ENCODE results near the gene DTX3L. TPM values are rescaled to one million over a fixed set of nuclear protein-coding genes. Genes with fewer than 3 reads are reported as not detected.
"Not testable (repeated sequence)": the region's sequence is repeated elsewhere in the genome, so short reads cannot be mapped to it uniquely, and the experiment has no call there.

DTX3L gene
- total and polyA plus RNA-seq, 7 experiments from 2014 or later: 27.5 to 164 (median 35.2) TPM

- H3K4me3 ChIP-seq (ENCODE audit: low read length): peak overlapping the region; percentile 75
- H3K9me3 ChIP-seq (ENCODE audit: control insufficient read depth in 2 of 3, low read length in 3 of 3): no peaks in the 10 kb centered on the region
- H3K27me3 ChIP-seq (ENCODE audit: control insufficient read depth in 2 of 2, insufficient read depth in 2 of 2, low read length in 2 of 2): no peaks in the 10 kb centered on the region
- ATAC-seq (no peak), DNase-seq (no peak)
- H3K36me3 ChIP-seq (ENCODE audit: control insufficient read depth in 2 of 3, insufficient read depth in 3 of 3, low read length in 3 of 3): peaks cover 0 to 44% (median 4%) of the 10 kb centered on the region in 3 experiments
- peak overlapping the region; percentile 98 for H3K27ac ChIP-seq (ENCODE audit: low read depth, low read length)
- H3K4me1 ChIP-seq (ENCODE audit: control insufficient read depth in 2 of 2, insufficient read depth in 2 of 2, low read length in 2 of 2): peaks cover 34% of the 10 kb centered on the region in 2 donors
- peak overlapping the region; percentile 88 to 100 (median 98) for H3K4me3 Mint-ChIP-seq
- H3K4me1 Mint-ChIP-seq: peaks cover 52 to 79% (median 70%) of the 10 kb centered on the region in 7 donors
- H3K36me3 Mint-ChIP-seq: peaks cover 7 to 66% (median 22%) of the 10 kb centered on the region in 5 donors
- POLR2A ChIA-PET: interaction anchor here (0.5 to 7.6 kb wide), 4 partner anchors 13 to 118 kb away, joined by 3 to 84 read pairs (median 30); partner anchors contain the start of genes PARP14 and PARP15
- H3K27ac Mint-ChIP-seq: peak overlapping the region; percentile 97 to 99 (median 98)
- intact Hi-C loops (cut with micrococcal nuclease): loop anchor here (1.0 to 5.0 kb wide), 5 partner anchors 44 to 726 kb away; partner anchors contain the start of genes EAF2 (in 1 of the 2), HSPBAP1 (in 1 of the 2), IQCB1 (in 1 of the 2) and SEC22A (in 1 of the 2)
- H3K9me3 Mint-ChIP-seq: no peaks in the 10 kb centered on the region
- CTCF ChIA-PET: interaction anchor here (0.7 to 10.1 kb wide), 3 partner anchors 16 to 975 kb away, joined by 3 to 154 read pairs (median 3); partner anchors contain the start of gene PARP14
- no peaks in the 10 kb centered on the region for H3K27me3 Mint-ChIP-seq
Observed at GRCh38 chr3:122562923-122563716, 1.0 kb upstream of the DTX3L start.

- H3K4me1 Mint-ChIP-seq: peaks cover 55 to 84% (median 76%) of the 10 kb centered on the region in 7 donors
- H3K27me3 Mint-ChIP-seq: no peaks in the 10 kb centered on the region
- H3K27ac Mint-ChIP-seq: peak overlapping the region; percentile 97 to 99 (median 98)
- ATAC-seq (no peak), DNase-seq (peak in 2 of 9 donors; percentile 18 to 21)
- intact Hi-C loops (cut with micrococcal nuclease): loop anchor here (1.0 to 5.0 kb wide), 17 partner anchors 10 to 1017 kb away; partner anchors contain the start of genes HSPBAP1 (in 2 of the 2), SEC22A (in 2 of the 2), WDR5B (in 2 of the 2) and EAF2 (in 1 of the 2)
- H3K27me3 ChIP-seq (ENCODE audit: control insufficient read depth in 2 of 2, insufficient read depth in 2 of 2, low read length in 2 of 2): no peaks in the 10 kb centered on the region
- H3K4me3 ChIP-seq (ENCODE audit: low read length): peak overlapping the region; percentile 75
- H3K4me3 Mint-ChIP-seq: peak overlapping the region; percentile 88 to 100 (median 98)
- no peaks in the 10 kb centered on the region for H3K9me3 Mint-ChIP-seq
- peaks cover 34 to 38% of the 10 kb centered on the region in 2 donors for H3K4me1 ChIP-seq (ENCODE audit: control insufficient read depth in 2 of 2, insufficient read depth in 2 of 2, low read length in 2 of 2)
- ChIA-PET CTCF (interaction anchor here (0.7 to 10.1 kb wide), 3 partner anchors 15 to 974 kb away, joined by 3 to 154 read pairs (median 3); partner anchors contain the start of gene PARP14), POLR2A (interaction anchor here (1.0 to 7.6 kb wide), 10 partner anchors 12 to 179 kb away, joined by 3 to 84 read pairs (median 6); partner anchors contain the start of genes FAM162A, KPNA1, PARP14 and PARP15)
- peaks cover 12 to 70% (median 21%) of the 10 kb centered on the region in 5 donors for H3K36me3 Mint-ChIP-seq
- peaks cover 0 to 40% (median 0%) of the 10 kb centered on the region in 3 experiments for H3K36me3 ChIP-seq (ENCODE audit: control insufficient read depth in 2 of 3, insufficient read depth in 3 of 3, low read length in 3 of 3)
- peak overlapping the region; percentile 98 for H3K27ac ChIP-seq (ENCODE audit: low read depth, low read length)
- H3K9me3 ChIP-seq (ENCODE audit: control insufficient read depth in 2 of 3, low read length in 3 of 3): no peaks in the 10 kb centered on the region
Observed at GRCh38 chr3:122563717-122564025, 467 bp upstream of the DTX3L start.

- peak overlapping the region in 8 of 10 donors; percentile 29 to 77 (median 42) for H3K4me3 Mint-ChIP-seq
- peak overlapping the region; percentile 61 for H3K27ac ChIP-seq (ENCODE audit: low read depth, low read length)
- DNase-seq: not testable (repeated sequence)
Observed at GRCh38 chr3:122568131-122568530, 4.0 kb downstream of the DTX3L start.

GRCh38 chr3:122568755-122569154 is 4.6 kb downstream of the DTX3L start:
- Mint-ChIP-seq H3K4me1 (peaks cover 41 to 78% (median 71%) of the 10 kb centered on the region in 7 donors), H3K9me3 (no peaks in the 10 kb centered on the region), H3K4me3 (peak overlapping the region in 8 of 10 donors; percentile 29 to 77 (median 42)), H3K27ac (peak overlapping the region; percentile 51 to 99 (median 89)), H3K27me3 (no peaks in the 10 kb centered on the region), H3K36me3 (peaks cover 15 to 72% (median 27%) of the 10 kb centered on the region in 5 donors)
- DNase-seq: no peak
- intact Hi-C loops (cut with micrococcal nuclease): loop anchor here in 1 of 2 donors (1.0 kb wide), 1 partner anchor 9 kb away; the partner anchor contains the start of gene PARP15
- Histone ChIP-seq H3K36me3 (ENCODE audit: control insufficient read depth in 2 of 3, insufficient read depth in 3 of 3, low read length in 3 of 3) (peaks cover 7 to 61% (median 9%) of the 10 kb centered on the region in 3 experiments), H3K4me3 (ENCODE audit: low read length) (no peak overlapping the region), H3K9me3 (ENCODE audit: control insufficient read depth in 2 of 3, low read length in 3 of 3) (no peaks in the 10 kb centered on the region), H3K4me1 (ENCODE audit: control insufficient read depth in 2 of 2, insufficient read depth in 2 of 2, low read length in 2 of 2) (peaks cover 20 to 29% of the 10 kb centered on the region in 2 donors), H3K27ac (ENCODE audit: low read depth, low read length) (peak overlapping the region; percentile 61), H3K27me3 (ENCODE audit: control insufficient read depth in 2 of 2, insufficient read depth in 2 of 2, low read length in 2 of 2) (no peaks in the 10 kb centered on the region)
- CTCF ChIA-PET: no interaction called here
- ATAC-seq: no peak
- POLR2A ChIA-PET: interaction anchor here (0.7 to 2.0 kb wide), 9 partner anchors 9 to 225 kb away, joined by 3 to 8 read pairs (median 4); partner anchors contain the start of genes FAM162A, HSPBAP1, KPNA1 and PARP15

More at GRCh38 chr3:122568131-122568530, 4.0 kb downstream of the DTX3L start:
- H3K9me3 Mint-ChIP-seq; H3K9me3 ChIP-seq (ENCODE audit: control insufficient read depth in 2 of 3, low read length in 3 of 3); ATAC-seq; CTCF ChIA-PET; H3K4me3 ChIP-seq (ENCODE audit: low read length); H3K27me3 ChIP-seq (ENCODE audit: control insufficient read depth in 2 of 2, insufficient read depth in 2 of 2, low read length in 2 of 2); H3K27me3 Mint-ChIP-seq: not testable (repeated sequence)
- Histone ChIP-seq H3K36me3 (ENCODE audit: control insufficient read depth in 2 of 3, insufficient read depth in 3 of 3, low read length in 3 of 3) (peaks cover 7 to 61% (median 9%) of the 10 kb centered on the region in 3 experiments), H3K4me1 (ENCODE audit: control insufficient read depth in 2 of 2, insufficient read depth in 2 of 2, low read length in 2 of 2) (peaks cover 23 to 34% of the 10 kb centered on the region in 2 donors)
- intact Hi-C loops (cut with micrococcal nuclease): loop anchor here in 1 of 2 donors (1.0 kb wide), 1 partner anchor 9 kb away; the partner anchor contains the start of gene PARP15
- POLR2A ChIA-PET: interaction anchor here (1.0 to 7.6 kb wide), 8 partner anchors 8 to 225 kb away, joined by 3 to 84 read pairs (median 6); partner anchors contain the start of genes FAM162A, HSPBAP1, PARP14 and PARP15
- Mint-ChIP-seq H3K27ac (peak overlapping the region; percentile 84 to 99 (median 91)), H3K4me1 (peaks cover 42 to 79% (median 70%) of the 10 kb centered on the region in 7 donors), H3K36me3 (peaks cover 15 to 75% (median 27%) of the 10 kb centered on the region in 5 donors)

GRCh38 chr3:122572940-122573412 is 8.8 kb downstream of the DTX3L start:
- H3K9me3 Mint-ChIP-seq: no peaks in the 10 kb centered on the region
- Histone ChIP-seq H3K9me3 (ENCODE audit: control insufficient read depth in 2 of 3, low read length in 3 of 3) (no peaks in the 10 kb centered on the region), H3K4me1 (ENCODE audit: control insufficient read depth in 2 of 2, insufficient read depth in 2 of 2, low read length in 2 of 2) (peaks cover 23 to 24% of the 10 kb centered on the region in 2 donors), H3K36me3 (ENCODE audit: control insufficient read depth in 2 of 3, insufficient read depth in 3 of 3, low read length in 3 of 3) (peaks cover 7 to 35% (median 9%) of the 10 kb centered on the region in 3 experiments), H3K27ac (ENCODE audit: low read depth, low read length) (no peak overlapping the region), H3K4me3 (ENCODE audit: low read length) (no peak overlapping the region), H3K27me3 (ENCODE audit: control insufficient read depth in 2 of 2, insufficient read depth in 2 of 2, low read length in 2 of 2) (no peaks in the 10 kb centered on the region)
- ATAC-seq (peak; percentile 73), DNase-seq (no peak)
- H3K27me3 Mint-ChIP-seq: no peaks in the 10 kb centered on the region
- intact Hi-C loops (cut with micrococcal nuclease): loop anchor here in 1 of 2 donors (1.0 kb wide), 1 partner anchor 9 kb away; the partner anchor contains the start of genes DTX3L and PARP9
- POLR2A ChIA-PET: no interaction called here
- CTCF ChIA-PET: no interaction called here
- H3K4me1 Mint-ChIP-seq: peaks cover 30 to 74% (median 70%) of the 10 kb centered on the region in 7 donors
- H3K27ac Mint-ChIP-seq: peak overlapping the region; percentile 29 to 84 (median 67)
- H3K4me3 Mint-ChIP-seq: peak overlapping the region in 5 of 10 donors; percentile 10 to 68 (median 40)
- H3K36me3 Mint-ChIP-seq: peaks cover 8 to 53% (median 22%) of the 10 kb centered on the region in 5 donors
